Astrocyte (in vitro differentiated cells and primary cell): ENCODE results near the gene RPS4Y2. TPM values are rescaled to one million over a fixed set of nuclear protein-coding genes. Genes with fewer than 3 reads are reported as not detected.

ENCODE experiments used
- DNase-seq: peaks from one replicate; pipeline ENCODE4 v3.0.0-alpha.2; 2010; ENCODE audit warnings: low read depth
- FAIRE-seq: peaks from 2 replicates; lab custom pipeline; 2011; peaks lifted over from hg19 to GRCh38; lab: Jason Lieb, UNC
- H2AFZ ChIP-seq: 2 replicates; pipeline ENCODE4 v1.6.0; 2012; ENCODE audit warnings: low read depth, low read length, inconsistent platforms
- H3K27ac ChIP-seq: 2 replicates; pipeline ENCODE4 v1.5.1; 2011; ENCODE audit warnings: low read depth, low read length, inconsistent platforms
- H3K27me3 ChIP-seq: 2 replicates; pipeline ENCODE4 v1.6.0; 2011; ENCODE audit warnings: low read length, inconsistent platforms; ENCODE audit not compliant: insufficient read depth
- H3K36me3 ChIP-seq: 2 replicates; pipeline ENCODE4 v1.5.1; 2011; ENCODE audit warnings: low read length, inconsistent platforms; ENCODE audit not compliant: insufficient read depth
- H3K4me1 ChIP-seq: 2 replicates; pipeline ENCODE4 v1.5.1; 2011; ENCODE audit warnings: low read length, inconsistent platforms; ENCODE audit not compliant: insufficient read depth
- H3K4me2 ChIP-seq: 2 replicates; pipeline ENCODE4 v1.6.0; 2012; ENCODE audit warnings: low read length, inconsistent platforms
- H3K4me3 ChIP-seq: 2 replicates; pipeline ENCODE4 v1.5.1; 2011; ENCODE audit warnings: low read depth, mild to moderate bottlenecking, low read length, inconsistent platforms; ENCODE audit not compliant: insufficient read depth
- H3K79me2 ChIP-seq: 2 replicates; pipeline ENCODE4 v1.6.0; 2012; ENCODE audit warnings: mild to moderate bottlenecking, low read length, inconsistent platforms; ENCODE audit not compliant: insufficient read depth
- H3K9ac ChIP-seq: 2 replicates; pipeline ENCODE4 v1.6.0; 2012; ENCODE audit warnings: mild to moderate bottlenecking, low read length, inconsistent platforms
- H3K9me3 ChIP-seq: 2 replicates; pipeline ENCODE4 v1.5.1; 2012; ENCODE audit warnings: low read depth, mild to moderate bottlenecking, low read length, inconsistent platforms; ENCODE audit not compliant: insufficient read depth
- H4K20me1 ChIP-seq: 2 replicates; pipeline ENCODE4 v1.6.0; 2012; ENCODE audit warnings: low read length, inconsistent platforms; ENCODE audit not compliant: insufficient read depth
- H3K27ac Mint-ChIP-seq: one replicate; pipeline ENCODE4 v1.8.0; 2021; ENCODE audit warnings: mild to moderate bottlenecking, mixed read lengths; ENCODE audit not compliant: unreplicated experiment
- H3K27me3 Mint-ChIP-seq: one replicate; pipeline ENCODE4 v1.8.0; 2021; ENCODE audit warnings: low read depth, mixed read lengths; ENCODE audit not compliant: unreplicated experiment
- H3K36me3 Mint-ChIP-seq: one replicate; pipeline ENCODE4 v1.8.0; 2021; ENCODE audit warnings: low read depth, mixed read lengths; ENCODE audit not compliant: unreplicated experiment
- H3K4me1 Mint-ChIP-seq: one replicate; pipeline ENCODE4 v1.8.0; 2021; ENCODE audit warnings: low read depth, mixed read lengths; ENCODE audit not compliant: unreplicated experiment
- H3K4me3 Mint-ChIP-seq: one replicate; pipeline ENCODE4 v1.8.0; 2021; ENCODE audit warnings: mild to moderate bottlenecking, moderate library complexity, mixed read lengths; ENCODE audit not compliant: unreplicated experiment
- H3K9me3 Mint-ChIP-seq: one replicate; pipeline ENCODE4 v1.8.0; 2021; ENCODE audit warnings: mild to moderate bottlenecking, mixed read lengths; ENCODE audit not compliant: unreplicated experiment
- CTCF ChIP-seq: IDR thresholded peaks from 2 replicates; pipeline ENCODE4 v1.5.1; 2011; ENCODE audit warnings: low read depth, mild to moderate bottlenecking, inconsistent platforms, low read length, moderate library complexity; ENCODE audit not compliant: insufficient read depth
- EZH2 ChIP-seq: IDR thresholded peaks from 2 replicates; pipeline ENCODE4 v1.6.1; 2012; ENCODE audit warnings: mild to moderate bottlenecking, low read length, inconsistent platforms; ENCODE audit not compliant: insufficient read depth
- total RNA-seq: library from RNA; stranded (reverse); gene quantifications from 2 replicates; pipeline ENCODE4 v1.2.1, GENCODE V29; 2021

The RPS4Y2 gene
- total RNA-seq, 1 donor from 2014 or later: not detected

GRCh38 chrY:20784965-20785364 is 29.1 kb downstream of the RPS4Y2 start:
- no peaks in the 10 kb centered on the region for H3K4me1 ChIP-seq
- no peak overlapping the region for H3K27ac ChIP-seq
- Mint-ChIP-seq H3K4me3 (no peak overlapping the region), H3K27me3 (no peaks in the 10 kb centered on the region), H3K36me3 (no peaks in the 10 kb centered on the region), H3K9me3 (no peaks in the 10 kb centered on the region), H3K27ac (no peak overlapping the region), H3K4me1 (no peaks in the 10 kb centered on the region)
- no peak overlapping the region for H2AFZ ChIP-seq
- DNase-seq (no peak), FAIRE-seq (no peak)
- no peaks in the 10 kb centered on the region for H3K36me3 ChIP-seq
- TF ChIP-seq CTCF (no peak), EZH2 (no peak)
- no peaks in the 10 kb centered on the region for H4K20me1 ChIP-seq
- H3K27me3 ChIP-seq: no peaks in the 10 kb centered on the region
- no peak overlapping the region for H3K4me3 ChIP-seq
- H3K9me3 ChIP-seq: no peaks in the 10 kb centered on the region
- no peak overlapping the region for H3K9ac ChIP-seq
- H3K79me2 ChIP-seq: no peaks in the 10 kb centered on the region
- no peak overlapping the region for H3K4me2 ChIP-seq

GRCh38 chrY:20787076-20787475 is 31.2 kb downstream of the RPS4Y2 start:
- Mint-ChIP-seq H3K4me1 (no peaks in the 10 kb centered on the region), H3K27me3 (no peaks in the 10 kb centered on the region), H3K4me3 (no peak overlapping the region), H3K27ac (no peak overlapping the region), H3K36me3 (no peaks in the 10 kb centered on the region), H3K9me3 (no peaks in the 10 kb centered on the region)
- Histone ChIP-seq H3K27ac (no peak overlapping the region), H3K9ac (no peak overlapping the region), H3K9me3 (no peaks in the 10 kb centered on the region), H3K27me3 (no peaks in the 10 kb centered on the region), H3K36me3 (no peaks in the 10 kb centered on the region), H3K79me2 (no peaks in the 10 kb centered on the region), H3K4me1 (no peaks in the 10 kb centered on the region), H2AFZ (no peak overlapping the region), H4K20me1 (no peaks in the 10 kb centered on the region), H3K4me3 (no peak overlapping the region), H3K4me2 (no peak overlapping the region)
- DNase-seq (no peak), FAIRE-seq (no peak)
- no peak for TF ChIP-seq CTCF
- TF ChIP-seq EZH2: no peak

- Mint-ChIP-seq H3K27ac (no peak overlapping the region), H3K4me3 (no peak overlapping the region), H3K9me3 (peaks cover 3% of the 10 kb centered on the region), H3K27me3 (no peaks in the 10 kb centered on the region), H3K36me3 (no peaks in the 10 kb centered on the region), H3K4me1 (no peaks in the 10 kb centered on the region)
- no peak for DNase-seq
- Histone ChIP-seq H3K27ac (no peak overlapping the region), H3K9ac (no peak overlapping the region), H3K4me3 (no peak overlapping the region), H3K36me3 (no peaks in the 10 kb centered on the region), H3K79me2 (no peaks in the 10 kb centered on the region), H3K4me1 (no peaks in the 10 kb centered on the region), H4K20me1 (no peaks in the 10 kb centered on the region), H2AFZ (no peak overlapping the region), H3K27me3 (no peaks in the 10 kb centered on the region), H3K9me3 (no peaks in the 10 kb centered on the region), H3K4me2 (no peak overlapping the region)
- TF ChIP-seq EZH2 (no peak), CTCF (no peak)
- no peak for FAIRE-seq
Measured at GRCh38 chrY:20798351-20799049, 42.6 kb downstream of the RPS4Y2 start.
